HL-60 (cell line): ENCODE results near the gene ALDH1L2.

ENCODE experiments used
- CTCF ChIP-seq: IDR thresholded peaks from one replicate; pipeline ENCODE4 v1.5.1; 2011; ENCODE audit warnings: low read length, control low read depth, inconsistent platforms; ENCODE audit not compliant: insufficient read depth
- SPI1 ChIP-seq: IDR thresholded peaks from 2 replicates; pipeline ENCODE4 v1.6.1; 2012; ENCODE audit warnings: low read depth, mild to moderate bottlenecking, borderline replicate concordance

DNA sequence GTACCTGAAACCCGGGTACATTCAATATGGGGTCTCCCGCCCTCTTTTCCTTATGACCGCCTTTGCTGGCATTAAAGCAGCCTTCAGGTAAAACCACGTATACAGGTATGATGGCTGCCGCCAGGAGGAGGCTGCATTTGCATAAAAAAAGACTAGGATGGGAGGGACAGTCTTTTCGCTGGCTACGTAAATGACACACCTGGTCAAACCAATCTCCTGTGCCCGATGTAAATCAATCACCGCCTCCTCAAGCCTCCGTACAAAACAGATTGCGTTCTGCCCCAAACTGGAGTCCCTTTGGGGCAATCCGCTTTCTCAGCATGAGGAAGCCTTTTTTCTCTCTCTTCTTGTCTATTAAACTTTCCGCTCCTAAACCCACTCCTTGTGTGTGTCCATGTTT, 8.1 kb upstream of the ALDH1L2 start:
- TF ChIP-seq CTCF (no peak), SPI1 (no peak)
